Activated CD8-positive, alpha-beta memory T cell treated with anti-CD3 and anti-CD28 coated beads, Interleukin-2, amount 50 U/mL, for 48 hours (primary cell): ENCODE data around the gene GRM1.

ENCODE experiments used
- DNase-seq: peaks from one replicate; pipeline ENCODE4 v3.0.0-alpha.2; 2020

Gene GRM1

GRCh38 chr6:146402476-146402875 is 373.6 kb downstream of the GRM1 start:
- DNase-seq, result no peak

- DNase-seq, result no peak
Observed at GRCh38 chr6:146408583-146408982, 379.7 kb downstream of the GRM1 start.

GRCh38 chr6:146410851-146411595 is 382.2 kb downstream of the GRM1 start:
- no peak for DNase-seq

GRCh38 chr6:146419576-146419975 is 390.7 kb downstream of the GRM1 start:
- DNase-seq, result no peak

GRCh38 chr6:146420255-146420654 is 391.4 kb downstream of the GRM1 start:
- no peak for DNase-seq

GRCh38 chr6:146422789-146423375 is 394.0 kb downstream of the GRM1 start:
- no peak for DNase-seq

- DNase-seq, result no peak
Observed at GRCh38 chr6:146423452-146423851, 394.6 kb downstream of the GRM1 start.

- no peak for DNase-seq
Observed at GRCh38 chr6:146426516-146426915, 397.7 kb downstream of the GRM1 start.

GRCh38 chr6:146429831-146430230 is 401.0 kb downstream of the GRM1 start:
- no peak for DNase-seq

GRCh38 chr6:146433881-146434731 is 405.2 kb downstream of the GRM1 start:
- no peak for DNase-seq

- no peak for DNase-seq
Observed at GRCh38 chr6:146434732-146435390, 406.0 kb downstream of the GRM1 start.

GRCh38 chr6:146441907-146442306 is 413.0 kb downstream of the GRM1 start:
- no peak for DNase-seq

GRCh38 chr6:146444189-146444588 is 415.3 kb downstream of the GRM1 start:
- no peak for DNase-seq

- DNase-seq, result no peak
Observed at GRCh38 chr6:146445233-146445632, 416.4 kb downstream of the GRM1 start.

GRCh38 chr6:146456886-146457285 is 428.0 kb downstream of the GRM1 start:
- DNase-seq, result no peak

- no peak for DNase-seq
Observed at GRCh38 chr6:146460941-146461340, 432.1 kb downstream of the GRM1 start.

GRCh38 chr6:146470091-146470770 is 441.4 kb downstream of the GRM1 start:
- no peak for DNase-seq

GRCh38 chr6:146472918-146473317 is 444.1 kb downstream of the GRM1 start:
- DNase-seq, result no peak

- DNase-seq, result no peak
Observed at GRCh38 chr6:146481527-146481926, 452.7 kb downstream of the GRM1 start.

GRCh38 chr6:146484411-146484810 is 455.5 kb downstream of the GRM1 start:
- DNase-seq, result no peak
